Measurements from ENCODE around the gene GH1.
"Not testable (repeated sequence)": the region's sequence is repeated elsewhere in the genome, so short reads cannot be mapped to it uniquely, and the experiment has no call there.

GH1 gene

DNA sequence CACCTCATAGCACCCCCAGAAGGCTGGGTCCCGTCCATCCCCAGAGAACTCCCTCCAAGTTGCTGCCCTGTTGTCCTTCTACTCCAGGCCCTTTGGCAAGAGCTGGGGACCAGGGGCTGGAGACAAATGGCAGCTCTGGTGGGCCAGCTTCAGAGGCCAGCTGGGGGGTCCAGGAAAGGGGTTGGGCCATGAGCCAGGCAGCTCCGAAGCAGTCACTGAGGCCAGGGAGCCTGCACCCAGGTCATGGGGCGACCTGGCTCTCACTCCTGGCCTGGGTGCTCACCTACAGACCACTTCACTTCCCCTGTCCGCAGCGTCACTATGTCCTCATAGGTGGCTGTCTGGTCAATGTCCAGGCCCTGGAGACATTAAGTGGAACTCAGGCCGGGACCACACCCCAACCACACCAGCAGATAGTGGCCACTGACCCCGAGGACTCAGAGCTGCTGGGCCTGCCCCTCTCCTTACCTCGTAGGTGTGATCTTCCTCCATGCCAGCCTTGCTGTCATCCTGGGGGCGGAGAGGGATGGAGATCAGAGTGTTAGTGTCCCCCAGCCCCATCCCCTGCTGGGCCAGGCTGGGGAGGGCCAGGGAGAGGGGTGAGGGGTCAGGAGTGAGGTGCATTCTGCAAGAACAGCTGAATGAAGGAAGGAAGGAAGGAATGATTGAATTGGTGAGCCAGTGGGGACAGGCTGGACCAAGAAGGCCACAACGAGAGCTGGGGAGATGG lies 10.5 kb upstream of the GH1 start:
- H3K4me1 ChIP-seq (ENCODE audit: control insufficient read depth, insufficient read depth, low read length): no peaks in the 10 kb centered on the region
- no peaks in the 10 kb centered on the region for H3K27me3 ChIP-seq (ENCODE audit: control insufficient read depth, insufficient read depth, low read length)
- no peak overlapping the region for H3K4me3 ChIP-seq (ENCODE audit: low read length)
- H3K9ac ChIP-seq (ENCODE audit: low read length): no peak overlapping the region
- no peak overlapping the region for H3K27ac ChIP-seq (ENCODE audit: low read depth, low read length)
- H3K36me3 ChIP-seq (ENCODE audit: control insufficient read depth, insufficient read depth, low read length): no peaks in the 10 kb centered on the region

- Histone ChIP-seq H3K4me3 (ENCODE audit: low read length) (no peak overlapping the region), H3K27ac (ENCODE audit: low read depth, low read length) (no peak overlapping the region), H3K4me1 (ENCODE audit: control insufficient read depth, insufficient read depth, low read length) (no peaks in the 10 kb centered on the region), H3K36me3 (ENCODE audit: control insufficient read depth, insufficient read depth, low read length) (no peaks in the 10 kb centered on the region), H3K27me3 (ENCODE audit: control insufficient read depth, insufficient read depth, low read length) (no peaks in the 10 kb centered on the region), H3K9ac (ENCODE audit: low read length) (no peak overlapping the region)
Measured at GRCh38 chr17:63928172-63928666, 9.6 kb upstream of the GH1 start.

- no peaks in the 10 kb centered on the region for H3K27me3 ChIP-seq (ENCODE audit: control insufficient read depth, insufficient read depth, low read length)
- H3K4me3 ChIP-seq (ENCODE audit: low read length): no peak overlapping the region
- H3K27ac ChIP-seq (ENCODE audit: low read depth, low read length): no peak overlapping the region
- no peaks in the 10 kb centered on the region for H3K36me3 ChIP-seq (ENCODE audit: control insufficient read depth, insufficient read depth, low read length)
- no peaks in the 10 kb centered on the region for H3K4me1 ChIP-seq (ENCODE audit: control insufficient read depth, insufficient read depth, low read length)
- no peak overlapping the region for H3K9ac ChIP-seq (ENCODE audit: low read length)
Measured at GRCh38 chr17:63927464-63928171, 9.0 kb upstream of the GH1 start.

- Histone ChIP-seq H3K36me3 (ENCODE audit: control insufficient read depth, insufficient read depth, low read length) (no peaks in the 10 kb centered on the region), H3K4me1 (ENCODE audit: control insufficient read depth, insufficient read depth, low read length) (no peaks in the 10 kb centered on the region), H3K4me3 (ENCODE audit: low read length) (no peak overlapping the region), H3K27ac (ENCODE audit: low read depth, low read length) (no peak overlapping the region), H3K27me3 (ENCODE audit: control insufficient read depth, insufficient read depth, low read length) (no peaks in the 10 kb centered on the region), H3K9ac (ENCODE audit: low read length) (no peak overlapping the region)
Measured at GRCh38 chr17:63926164-63926563, 7.5 kb upstream of the GH1 start.

DNA sequence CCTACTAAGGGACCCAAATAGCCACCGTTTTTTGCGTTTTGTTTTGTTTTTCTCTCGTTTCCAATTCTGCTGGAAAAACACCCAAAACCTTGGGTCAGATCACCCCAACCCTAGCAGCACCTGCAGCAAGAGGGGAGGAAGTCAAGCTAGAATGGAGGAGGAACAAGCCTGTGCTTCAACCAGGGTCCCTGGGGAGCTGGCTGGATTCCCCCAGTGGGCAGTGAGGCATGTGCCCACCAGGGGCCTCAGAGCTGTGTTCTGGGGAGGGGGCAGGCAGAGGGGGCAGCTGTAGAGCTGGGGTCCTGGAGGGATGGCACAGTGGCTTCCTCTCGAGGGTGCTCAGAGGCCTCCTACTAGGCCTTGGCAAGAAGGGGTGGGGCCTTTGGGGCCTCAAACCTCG lies 7.0 kb upstream of the GH1 start:
- no peaks in the 10 kb centered on the region for H3K27me3 ChIP-seq (ENCODE audit: control insufficient read depth, insufficient read depth, low read length)
- no peak overlapping the region for H3K27ac ChIP-seq (ENCODE audit: low read depth, low read length)
- no peak overlapping the region for H3K9ac ChIP-seq (ENCODE audit: low read length)
- H3K4me3 ChIP-seq (ENCODE audit: low read length): no peak overlapping the region
- H3K4me1 ChIP-seq (ENCODE audit: control insufficient read depth, insufficient read depth, low read length): no peaks in the 10 kb centered on the region
- H3K36me3 ChIP-seq (ENCODE audit: control insufficient read depth, insufficient read depth, low read length): no peaks in the 10 kb centered on the region

GRCh38 chr17:63922402-63922801 lies 3.8 kb upstream of the GH1 start:
- H3K36me3 ChIP-seq (ENCODE audit: control insufficient read depth, insufficient read depth, low read length); H3K27me3 ChIP-seq (ENCODE audit: control insufficient read depth, insufficient read depth, low read length): not testable (repeated sequence)

GRCh38 chr17:63920779-63921178 lies 2.1 kb upstream of the GH1 start:
- H3K4me3 ChIP-seq (ENCODE audit: low read length); H3K4me1 ChIP-seq (ENCODE audit: control insufficient read depth, insufficient read depth, low read length): not testable (repeated sequence)

More at GRCh38 chr17:63922402-63922801, 3.8 kb upstream of the GH1 start:
- not testable (repeated sequence) for H3K4me1 ChIP-seq (ENCODE audit: control insufficient read depth, insufficient read depth, low read length); H3K4me3 ChIP-seq (ENCODE audit: low read length); H3K9ac ChIP-seq (ENCODE audit: low read length); H3K27ac ChIP-seq (ENCODE audit: low read depth, low read length)

DNA sequence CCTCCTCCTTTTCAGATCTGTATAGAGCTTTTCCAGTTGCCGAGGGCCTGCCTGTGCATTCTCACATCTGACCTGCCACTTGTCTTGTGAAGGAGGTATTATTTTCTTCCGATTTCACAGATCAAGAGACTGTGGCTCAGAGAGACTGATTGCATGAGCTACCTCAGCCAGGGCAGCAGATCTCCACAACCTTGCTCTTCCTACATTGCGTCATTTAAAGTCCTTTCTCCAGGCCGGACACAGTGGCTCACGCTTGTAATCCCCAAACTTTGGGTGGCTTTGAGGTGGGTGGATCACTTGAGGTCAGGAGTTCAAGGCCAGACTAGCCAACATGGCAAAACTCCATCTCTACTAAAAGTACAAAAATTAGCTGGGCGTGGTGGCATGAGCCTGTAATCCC lies 1.4 kb upstream of the GH1 start:
- not testable (repeated sequence) for H3K4me1 ChIP-seq (ENCODE audit: control insufficient read depth, insufficient read depth, low read length); H3K27me3 ChIP-seq (ENCODE audit: control insufficient read depth, insufficient read depth, low read length); H3K4me3 ChIP-seq (ENCODE audit: low read length); H3K36me3 ChIP-seq (ENCODE audit: control insufficient read depth, insufficient read depth, low read length); H3K27ac ChIP-seq (ENCODE audit: low read depth, low read length); H3K9ac ChIP-seq (ENCODE audit: low read length)

More at GRCh38 chr17:63920779-63921178, 2.1 kb upstream of the GH1 start:
- H3K36me3 ChIP-seq (ENCODE audit: control insufficient read depth, insufficient read depth, low read length); H3K27ac ChIP-seq (ENCODE audit: low read depth, low read length); H3K27me3 ChIP-seq (ENCODE audit: control insufficient read depth, insufficient read depth, low read length); H3K9ac ChIP-seq (ENCODE audit: low read length): not testable (repeated sequence)

DNA sequence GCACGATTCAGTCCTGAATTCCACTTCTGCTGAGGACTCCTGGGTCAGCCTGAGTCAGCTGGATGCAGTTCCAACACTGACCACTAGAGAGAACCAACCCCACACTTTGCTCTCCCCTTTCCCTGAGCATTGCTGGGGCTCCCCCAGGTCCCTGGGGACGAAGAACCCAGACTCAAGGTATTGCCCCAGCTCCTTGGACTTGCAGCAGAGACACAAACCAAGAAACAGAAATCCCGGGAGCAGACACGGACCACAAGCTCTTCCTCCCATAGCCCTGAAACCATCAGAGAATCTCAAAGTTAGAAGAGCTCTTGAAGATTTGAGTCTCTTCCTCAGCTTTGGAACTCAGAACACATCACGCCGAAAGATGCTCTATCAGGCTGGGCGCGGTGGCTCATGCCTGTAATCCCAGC lies 678 bp upstream of the GH1 start:
- Histone ChIP-seq H3K27me3 (ENCODE audit: control insufficient read depth, insufficient read depth, low read length) (no peaks in the 10 kb centered on the region), H3K4me1 (ENCODE audit: control insufficient read depth, insufficient read depth, low read length) (no peaks in the 10 kb centered on the region), H3K4me3 (ENCODE audit: low read length) (no peak overlapping the region), H3K9ac (ENCODE audit: low read length) (no peak overlapping the region), H3K27ac (ENCODE audit: low read depth, low read length) (no peak overlapping the region), H3K36me3 (ENCODE audit: control insufficient read depth, insufficient read depth, low read length) (no peaks in the 10 kb centered on the region)

- H3K27me3 ChIP-seq (ENCODE audit: control insufficient read depth, insufficient read depth, low read length): no peaks in the 10 kb centered on the region
- H3K27ac ChIP-seq (ENCODE audit: low read depth, low read length): no peak overlapping the region
- no peak overlapping the region for H3K9ac ChIP-seq (ENCODE audit: low read length)
- H3K36me3 ChIP-seq (ENCODE audit: control insufficient read depth, insufficient read depth, low read length): no peaks in the 10 kb centered on the region
- no peaks in the 10 kb centered on the region for H3K4me1 ChIP-seq (ENCODE audit: control insufficient read depth, insufficient read depth, low read length)
- H3K4me3 ChIP-seq (ENCODE audit: low read length): no peak overlapping the region
Measured at GRCh38 chr17:63918305-63918704, 334 bp downstream of the GH1 start.

DNA sequence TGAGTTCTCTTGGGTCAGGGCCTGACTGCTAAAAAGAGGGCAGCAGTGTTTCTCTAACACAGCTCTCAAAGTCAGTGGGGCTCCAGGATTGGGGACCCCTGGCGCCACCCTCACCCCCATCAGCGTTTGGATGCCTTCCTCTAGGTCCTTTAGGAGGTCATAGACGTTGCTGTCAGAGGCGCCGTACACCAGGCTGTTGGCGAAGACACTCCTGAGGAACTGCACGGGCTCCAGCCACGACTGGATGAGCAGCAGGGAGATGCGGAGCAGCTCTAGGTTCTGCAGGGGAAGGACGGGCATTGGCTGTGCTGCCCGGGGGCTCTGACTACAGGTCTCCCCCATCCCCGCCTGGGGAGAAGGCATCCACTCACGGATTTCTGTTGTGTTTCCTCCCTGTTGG lies 993 bp downstream of the GH1 start:
- H3K4me3 ChIP-seq (ENCODE audit: low read length): no peak overlapping the region
- no peaks in the 10 kb centered on the region for H3K36me3 ChIP-seq (ENCODE audit: control insufficient read depth, insufficient read depth, low read length)
- no peaks in the 10 kb centered on the region for H3K27me3 ChIP-seq (ENCODE audit: control insufficient read depth, insufficient read depth, low read length)
- no peaks in the 10 kb centered on the region for H3K4me1 ChIP-seq (ENCODE audit: control insufficient read depth, insufficient read depth, low read length)
- H3K9ac ChIP-seq (ENCODE audit: low read length): no peak overlapping the region
- no peak overlapping the region for H3K27ac ChIP-seq (ENCODE audit: low read depth, low read length)

- H3K9ac ChIP-seq (ENCODE audit: low read length); H3K4me3 ChIP-seq (ENCODE audit: low read length); H3K27me3 ChIP-seq (ENCODE audit: control insufficient read depth, insufficient read depth, low read length); H3K4me1 ChIP-seq (ENCODE audit: control insufficient read depth, insufficient read depth, low read length); H3K36me3 ChIP-seq (ENCODE audit: control insufficient read depth, insufficient read depth, low read length); H3K27ac ChIP-seq (ENCODE audit: low read depth, low read length): not testable (repeated sequence)
Measured at GRCh38 chr17:63917206-63917605, 1.4 kb downstream of the GH1 start.
